Left ventricle myocardium inferior (tissue), 1 donor: ENCODE measurements around the gene DEFB108B. TPM values are rescaled to one million over a fixed set of nuclear protein-coding genes. Genes with fewer than 3 reads are reported as not detected.
"Not testable (repeated sequence)": the region's sequence is repeated elsewhere in the genome, so short reads cannot be mapped to it uniquely, and the experiment has no call there.

ENCODE experiments used
- DNase-seq: peaks from one replicate; pipeline ENCODE4 v3.0.0-alpha.2; 2020
- H3K27ac ChIP-seq: fragments of 200-600 bp; replicated peaks from 2 replicates; pipeline ENCODE4 v1.8.0; 2021
- H3K27me3 ChIP-seq: fragments of 200-600 bp; 2 replicates; pipeline ENCODE4 v1.8.0; 2021; ENCODE audit warnings: low read depth
- H3K36me3 ChIP-seq: fragments of 200-600 bp; 2 replicates; pipeline ENCODE4 v1.8.0; 2021
- H3K4me1 ChIP-seq: fragments of 200-600 bp; 2 replicates; pipeline ENCODE4 v1.8.0; 2021
- H3K4me3 ChIP-seq: fragments of 200-600 bp; 2 replicates; pipeline ENCODE4 v1.8.0; 2021; ENCODE audit warnings: mild to moderate bottlenecking, moderate library complexity
- H3K9me3 ChIP-seq: fragments of 200-600 bp; replicated peaks from 2 replicates; pipeline ENCODE4 v1.8.0; 2021
- intact Hi-C: fragments of 100-400 bp; cut with micrococcal nuclease; formaldehyde crosslinking; loops from one replicate; pipeline ENCODE4 v1.11.0; 2022
- total RNA-seq: library from RNA; stranded (reverse); fragmentation: NEBNext Ultra II Directional; extraction: Animal tissue kit (Norgen Biotek cat#: 25700); gene quantifications from one replicate; pipeline ENCODE4 v1.2.1, GENCODE V29; 2021
- TF ChIP-seq, protein P1 (sequence below): fragments of 200-600 bp; IDR thresholded peaks from 2 replicates; pipeline ENCODE4 v1.8.0; 2021; ENCODE audit warnings: antibody characterized with exemption, mild to moderate bottlenecking, borderline replicate concordance
- donor health status: DM: no; HTN: yes; CAD: no; lungs with severe emphysema.

DEFB108B gene
- total RNA-seq, 1 donor from 2014 or later, result not detected

DNA sequence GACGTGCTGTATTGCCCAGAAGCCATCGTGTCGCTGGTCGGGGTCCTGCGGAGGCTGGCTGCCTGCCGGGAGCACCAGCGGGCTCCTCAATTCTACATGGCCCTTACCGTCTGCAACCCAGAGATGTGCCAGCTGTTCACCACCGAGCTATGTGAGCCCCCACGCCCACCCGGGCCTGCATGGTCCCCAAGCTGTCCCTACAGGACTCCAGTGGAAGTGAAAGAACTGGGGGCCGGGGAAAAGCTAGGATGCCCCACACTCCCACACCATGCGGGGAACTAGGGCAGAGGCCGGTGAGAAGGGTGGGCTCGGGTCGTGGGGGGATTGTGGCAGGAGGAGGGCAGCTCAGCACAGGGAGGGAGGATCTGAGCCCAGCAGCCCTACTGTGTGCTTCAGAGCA lies 37.0 kb upstream of the DEFB108B start:
- H3K4me1 ChIP-seq, DNase-seq, H3K36me3 ChIP-seq, H3K4me3 ChIP-seq, H3K9me3 ChIP-seq, H3K27ac ChIP-seq, intact Hi-C loops, H3K27me3 ChIP-seq: not testable (repeated sequence)

DNA sequence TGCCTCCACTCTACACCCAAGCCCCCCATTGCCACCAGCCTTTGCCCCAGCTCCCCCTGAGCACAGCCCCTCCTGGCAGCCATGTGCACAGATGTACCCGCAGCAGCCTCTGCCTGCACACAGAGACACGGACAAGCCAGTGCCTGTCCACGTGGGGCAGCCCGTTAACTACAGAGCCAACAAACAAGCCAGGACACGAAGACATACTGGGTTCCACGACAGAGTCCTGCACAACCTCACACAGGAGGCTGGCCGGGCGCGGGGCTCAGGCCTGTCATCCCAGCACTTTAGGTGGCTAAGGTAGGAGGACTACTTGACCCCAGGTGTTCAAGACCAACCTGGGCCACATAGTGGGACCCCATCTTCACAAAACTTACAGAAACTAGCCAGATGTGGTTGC lies 36.2 kb upstream of the DEFB108B start:
- H3K27ac ChIP-seq, H3K36me3 ChIP-seq, DNase-seq, intact Hi-C loops, H3K9me3 ChIP-seq, H3K4me3 ChIP-seq, H3K27me3 ChIP-seq, H3K4me1 ChIP-seq: not testable (repeated sequence)

DNA sequence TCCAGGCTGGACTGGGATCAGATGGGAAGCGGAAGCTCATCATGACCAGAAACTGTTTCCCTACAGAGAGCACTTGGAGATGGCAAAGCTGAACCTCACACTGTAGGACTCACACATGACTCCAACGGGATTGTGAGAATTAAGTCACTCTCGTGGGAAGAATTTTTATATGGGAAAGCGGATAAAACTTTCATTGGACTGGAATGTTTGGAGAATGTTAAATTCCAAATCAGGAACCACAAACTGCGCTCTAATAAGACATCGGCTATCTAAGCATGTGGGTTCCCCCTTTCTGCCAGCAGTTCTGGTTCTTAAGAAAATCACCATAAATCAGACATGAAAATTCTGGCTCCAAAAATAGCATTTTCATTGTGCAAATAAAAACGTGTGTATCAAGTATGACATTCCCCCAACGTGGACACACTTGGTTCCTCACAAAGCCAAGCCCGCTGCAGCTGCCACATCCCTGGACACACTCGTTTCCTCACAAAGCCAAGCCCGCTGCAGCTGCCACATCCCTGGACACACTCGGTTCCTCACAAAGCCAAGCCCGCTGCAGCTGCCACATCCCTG lies 33.4 kb upstream of the DEFB108B start:
- H3K4me3 ChIP-seq, H3K27ac ChIP-seq, intact Hi-C loops, H3K36me3 ChIP-seq, H3K4me1 ChIP-seq, DNase-seq, H3K27me3 ChIP-seq, H3K9me3 ChIP-seq: not testable (repeated sequence)

DNA sequence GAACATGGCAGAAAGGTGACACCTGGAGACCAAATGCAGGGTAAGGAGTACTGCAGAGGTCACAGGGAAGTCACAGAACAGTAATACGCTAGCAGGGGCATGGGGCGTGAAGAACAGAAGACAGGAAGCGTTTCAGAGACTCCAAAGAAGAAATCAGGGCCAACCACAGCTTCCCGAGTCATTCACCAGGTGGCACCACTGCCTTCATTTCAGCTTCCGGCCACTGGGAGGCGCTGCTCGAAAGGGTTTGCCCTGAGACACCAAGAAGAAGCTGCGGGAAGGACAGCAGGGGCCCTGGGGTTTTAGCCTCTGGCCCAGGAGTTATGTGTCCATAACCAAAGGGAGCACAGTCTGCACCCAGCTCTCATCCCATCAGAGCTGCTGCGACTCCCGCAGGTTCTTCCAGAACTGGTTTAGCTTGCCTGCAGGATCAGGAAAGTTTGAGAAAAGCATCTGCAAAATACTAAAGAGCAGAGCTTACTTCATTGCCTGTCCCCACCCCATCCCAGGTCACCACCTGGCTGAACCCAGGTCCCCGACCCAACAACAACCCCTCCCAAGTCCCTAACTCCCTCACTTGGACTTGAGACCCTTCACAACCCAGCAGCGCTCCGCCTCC lies 32.6 kb upstream of the DEFB108B start:
- TF ChIP-seq, protein P1, sequence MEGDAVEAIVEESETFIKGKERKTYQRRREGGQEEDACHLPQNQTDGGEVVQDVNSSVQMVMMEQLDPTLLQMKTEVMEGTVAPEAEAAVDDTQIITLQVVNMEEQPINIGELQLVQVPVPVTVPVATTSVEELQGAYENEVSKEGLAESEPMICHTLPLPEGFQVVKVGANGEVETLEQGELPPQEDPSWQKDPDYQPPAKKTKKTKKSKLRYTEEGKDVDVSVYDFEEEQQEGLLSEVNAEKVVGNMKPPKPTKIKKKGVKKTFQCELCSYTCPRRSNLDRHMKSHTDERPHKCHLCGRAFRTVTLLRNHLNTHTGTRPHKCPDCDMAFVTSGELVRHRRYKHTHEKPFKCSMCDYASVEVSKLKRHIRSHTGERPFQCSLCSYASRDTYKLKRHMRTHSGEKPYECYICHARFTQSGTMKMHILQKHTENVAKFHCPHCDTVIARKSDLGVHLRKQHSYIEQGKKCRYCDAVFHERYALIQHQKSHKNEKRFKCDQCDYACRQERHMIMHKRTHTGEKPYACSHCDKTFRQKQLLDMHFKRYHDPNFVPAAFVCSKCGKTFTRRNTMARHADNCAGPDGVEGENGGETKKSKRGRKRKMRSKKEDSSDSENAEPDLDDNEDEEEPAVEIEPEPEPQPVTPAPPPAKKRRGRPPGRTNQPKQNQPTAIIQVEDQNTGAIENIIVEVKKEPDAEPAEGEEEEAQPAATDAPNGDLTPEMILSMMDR, result peak; percentile 75
- H3K9me3 ChIP-seq, H3K27me3 ChIP-seq, intact Hi-C loops, H3K4me3 ChIP-seq, H3K27ac ChIP-seq, H3K4me1 ChIP-seq, H3K36me3 ChIP-seq: not testable (repeated sequence)
- DNase-seq, result peak; percentile 65

DNA sequence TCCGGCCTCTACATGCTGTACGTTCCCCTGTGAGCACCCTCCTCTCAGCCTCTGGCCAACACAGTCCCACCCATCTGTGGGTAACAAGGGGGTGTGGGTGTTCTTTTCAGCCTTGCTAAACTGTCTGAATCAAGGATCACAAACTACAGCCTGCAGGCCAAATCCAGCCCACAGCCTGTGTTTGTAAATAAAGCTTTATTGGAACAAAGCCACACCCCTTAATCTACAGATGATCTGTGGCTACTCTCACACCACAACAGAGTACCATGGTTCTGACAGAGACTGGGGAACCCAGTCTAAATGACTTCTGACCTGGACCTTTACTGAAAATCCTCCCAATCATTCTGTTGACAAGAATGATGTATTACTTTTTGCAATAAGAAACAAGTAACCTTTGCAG lies 32.0 kb upstream of the DEFB108B start:
- DNase-seq, H3K4me1 ChIP-seq, H3K9me3 ChIP-seq, H3K27ac ChIP-seq, intact Hi-C loops, H3K4me3 ChIP-seq, H3K36me3 ChIP-seq, H3K27me3 ChIP-seq: not testable (repeated sequence)

DNA sequence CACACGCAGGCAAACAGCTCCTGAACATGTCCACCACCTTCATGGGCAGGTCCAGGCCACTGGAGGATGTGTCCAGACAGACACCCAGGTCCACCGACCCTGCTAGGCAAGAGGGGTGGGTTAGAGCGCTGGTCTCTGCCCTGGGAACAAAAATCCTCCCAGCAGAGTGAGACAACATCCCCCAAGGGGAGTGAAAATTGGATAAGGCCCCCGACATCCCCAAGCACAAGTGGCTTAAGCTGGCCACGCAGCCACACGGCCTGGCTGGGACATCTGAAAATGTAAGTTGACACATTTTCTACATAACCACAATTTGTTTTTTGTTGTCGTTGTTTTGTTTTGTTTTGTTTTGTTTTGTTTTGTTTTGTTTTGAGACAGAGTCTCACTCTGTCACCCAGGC lies 30.1 kb upstream of the DEFB108B start:
- H3K4me1 ChIP-seq, H3K27ac ChIP-seq, H3K9me3 ChIP-seq, H3K36me3 ChIP-seq, DNase-seq, H3K4me3 ChIP-seq, H3K27me3 ChIP-seq, intact Hi-C loops: not testable (repeated sequence)

DNA sequence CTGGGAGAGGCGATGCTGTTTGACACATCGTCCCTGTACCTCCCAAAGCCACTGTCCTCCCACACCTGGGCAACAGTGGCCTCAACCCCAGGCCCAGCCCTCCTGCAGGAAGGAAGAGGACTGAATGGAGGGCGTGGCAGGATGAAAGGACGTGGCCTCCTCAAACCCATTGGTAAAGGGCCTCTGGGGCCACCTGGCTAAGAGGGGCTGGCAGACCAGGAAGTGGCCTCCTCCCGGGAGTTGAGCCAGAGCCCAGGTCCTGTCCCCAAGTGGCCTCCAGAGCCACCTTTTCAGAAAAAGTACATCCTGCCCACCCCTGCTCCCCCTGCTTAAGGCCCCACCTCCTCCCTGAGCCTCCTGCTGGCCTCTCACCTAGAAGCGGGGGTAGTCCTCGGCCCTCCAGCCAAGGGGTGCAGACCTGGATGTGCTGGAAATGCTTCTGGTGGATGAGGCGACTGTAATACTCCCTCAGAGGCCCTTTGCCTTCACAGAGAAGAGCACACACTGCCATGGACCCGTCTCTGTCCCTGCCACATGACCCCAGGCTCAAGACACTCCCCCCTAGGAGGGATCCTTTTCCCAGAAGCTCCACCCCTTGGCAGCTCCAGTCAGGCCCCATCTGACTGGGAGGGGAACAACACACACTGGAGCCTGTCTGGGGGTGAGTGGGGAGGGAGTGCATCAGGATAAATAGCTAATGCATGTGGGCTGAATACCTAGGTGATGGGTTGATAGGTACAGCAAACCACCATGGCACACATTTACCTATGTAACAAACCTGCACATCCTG lies 28.6 kb upstream of the DEFB108B start:
- DNase-seq, H3K36me3 ChIP-seq, H3K27me3 ChIP-seq, H3K9me3 ChIP-seq, H3K4me1 ChIP-seq, H3K27ac ChIP-seq, H3K4me3 ChIP-seq, intact Hi-C loops: not testable (repeated sequence)

DNA sequence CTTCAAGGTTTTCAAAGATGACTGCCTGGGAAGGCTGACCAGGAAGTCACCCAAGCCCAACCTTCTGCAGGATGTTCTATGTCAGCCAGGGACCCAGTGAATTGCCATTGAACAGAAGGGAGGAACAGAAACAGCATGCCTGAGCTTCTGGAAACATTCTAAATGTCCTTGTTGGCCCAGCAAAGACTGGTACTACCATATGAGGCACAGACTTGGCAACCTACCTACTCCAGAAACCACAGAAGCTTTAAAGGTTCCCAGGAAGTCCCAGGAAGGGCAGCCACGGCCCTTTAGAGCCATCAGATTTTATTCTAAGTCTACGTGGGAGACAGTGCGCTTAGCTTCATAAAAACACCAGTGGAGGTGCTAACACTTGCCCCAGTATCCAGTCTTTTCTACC lies 20.5 kb upstream of the DEFB108B start:
- H3K9me3 ChIP-seq, H3K4me1 ChIP-seq, intact Hi-C loops, H3K36me3 ChIP-seq, DNase-seq, H3K27me3 ChIP-seq, H3K4me3 ChIP-seq, H3K27ac ChIP-seq: not testable (repeated sequence)
